Thymus (tissue), 11 donors: ENCODE data around the gene SLC2A9. TPM values are rescaled to one million over a fixed set of nuclear protein-coding genes. Genes with fewer than 3 reads are reported as not detected.
"Not testable (repeated sequence)": the region's sequence is repeated elsewhere in the genome, so short reads cannot be mapped to it uniquely, and the experiment has no call there.

ENCODE experiments used
- DNase-seq, 9 donors: peaks; one replicate each; pipeline ENCODE4 v3.0.0-alpha.2; 2013; ENCODE audit warnings: low spot score in 9 of 9, low read depth in 6 of 9, missing footprints in 1 of 9
- H3K27ac ChIP-seq, 2 donors: one replicate each; pipeline ENCODE4 v1.5.1; 2013; ENCODE audit warnings: control low read depth in 1 of 2, low read depth in 1 of 2, low read length in 1 of 2, mild to moderate bottlenecking in 1 of 2, moderate library complexity in 1 of 2
- H3K27me3 ChIP-seq, 2 donors: one replicate each; pipeline ENCODE4 v1.5.1; 2013; ENCODE audit warnings: low read length in 1 of 2; ENCODE audit not compliant: control insufficient read depth in 2 of 2, insufficient read depth in 1 of 2
- H3K36me3 ChIP-seq, 2 donors: one replicate each; pipeline ENCODE4 v1.5.1; 2013; ENCODE audit warnings: low read length in 1 of 2, mild to moderate bottlenecking in 1 of 2, moderate library complexity in 1 of 2; ENCODE audit not compliant: control insufficient read depth in 2 of 2, insufficient read depth in 2 of 2
- H3K4me1 ChIP-seq, 2 donors: one replicate each; pipeline ENCODE4 v1.5.1; 2013; ENCODE audit warnings: low read length in 2 of 2; ENCODE audit not compliant: control insufficient read depth in 2 of 2, insufficient read depth in 2 of 2
- H3K4me3 ChIP-seq, 2 donors: one replicate each; pipeline ENCODE4 v1.5.1; 2013; ENCODE audit warnings: low read length in 2 of 2, control low read depth in 1 of 2, mild to moderate bottlenecking in 1 of 2
- H3K9me3 ChIP-seq, 2 donors: one replicate each; pipeline ENCODE4 v1.5.1; 2013; ENCODE audit warnings: low read length in 1 of 2, mild to moderate bottlenecking in 1 of 2; ENCODE audit not compliant: control insufficient read depth in 2 of 2, insufficient read depth in 1 of 2
- WGBS: extraction: QIAGEN DNeasy Blood & Tissue Kit; methylation state at CpG from one replicate; pipeline ENCODE4 v1.1.7; 2013; 5-methylcytosine and 5-hydroxymethylcytosine counted together
- polyA plus RNA-seq: library from polyadenylated mRNA; stranded (reverse); fragments of 200-250 nt; gene quantifications from one replicate; pipeline ENCODE4 v1.2.3, GENCODE V29; 2013
- total RNA-seq: library from RNA; stranded (reverse); fragments of 120-200 nt; gene quantifications from one replicate; pipeline ENCODE4 v1.2.4, GENCODE V29; 2013
- donor health status: healthy.

SLC2A9 gene
- total and polyA plus RNA-seq, 2 donors: 3.5 to 8.6 TPM

- DNase-seq, H3K4me1 ChIP-seq, H3K9me3 ChIP-seq, H3K4me3 ChIP-seq, H3K27me3 ChIP-seq, H3K27ac ChIP-seq, H3K36me3 ChIP-seq: not testable (repeated sequence)
- WGBS: 97% methylated on average over 14 of the region's 14 CpGs
Observed at GRCh38 chr4:9981899-9982298, 39.4 kb downstream of the SLC2A9 start.

DNA sequence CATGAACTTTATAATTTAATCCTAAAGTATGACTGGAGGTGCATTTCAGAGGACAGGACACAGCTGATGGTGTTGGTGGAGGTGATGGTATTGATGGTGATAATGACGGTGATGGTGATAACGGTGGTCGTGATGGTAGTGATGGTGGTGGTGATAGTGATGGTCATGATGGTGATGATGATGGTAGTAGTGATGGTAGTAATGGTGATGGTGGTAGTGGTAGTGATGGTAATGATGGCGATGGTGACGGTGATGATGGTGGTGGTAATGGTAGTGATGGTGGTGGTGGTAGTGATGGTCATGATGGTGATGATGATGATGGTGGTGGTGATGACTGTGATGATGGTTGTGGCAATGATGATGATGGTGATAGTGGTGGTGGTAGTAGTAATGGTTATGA, 40.4 kb downstream of the SLC2A9 start:
- WGBS: 98% methylated on average over 5 of the region's 5 CpGs
- no peaks in the 10 kb centered on the region for H3K9me3 ChIP-seq
- H3K27ac ChIP-seq: no peak overlapping the region
- no peaks in the 10 kb centered on the region for H3K4me1 ChIP-seq
- DNase-seq: no peak
- H3K27me3 ChIP-seq: no peaks in the 10 kb centered on the region
- no peak overlapping the region for H3K4me3 ChIP-seq
- no peaks in the 10 kb centered on the region for H3K36me3 ChIP-seq

DNA sequence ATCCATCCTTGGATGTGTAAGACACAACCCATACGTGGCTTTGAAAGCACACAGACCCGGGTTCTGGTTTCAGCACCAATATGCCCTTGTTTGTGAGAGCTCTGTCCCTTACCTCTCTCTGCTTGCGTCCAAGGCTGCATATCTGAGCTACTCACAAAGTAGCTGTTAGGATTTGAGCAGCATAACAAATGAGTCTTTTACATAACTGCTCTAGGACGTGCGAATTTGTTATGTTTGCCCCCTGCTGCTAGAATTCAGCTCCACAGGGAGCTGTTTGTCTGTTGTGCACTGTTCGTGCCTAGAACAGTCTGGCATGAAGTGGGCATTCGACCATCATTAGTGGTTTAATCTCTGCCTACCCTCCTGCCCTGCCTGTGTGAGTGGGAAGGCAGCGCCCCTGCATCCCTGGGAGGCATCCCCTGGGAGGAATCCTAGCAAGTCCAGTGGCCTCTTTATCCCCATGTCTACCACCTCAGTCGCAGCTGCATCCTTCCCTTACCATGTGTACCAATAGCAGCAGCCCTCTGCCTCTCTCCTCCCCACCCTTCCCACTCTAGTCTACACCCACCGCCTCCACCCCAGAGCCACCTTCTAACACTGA, 42.1 kb downstream of the SLC2A9 start:
- WGBS: 79% methylated on average over 10 of the region's 10 CpGs

GRCh38 chr4:9977518-9978031, 43.7 kb downstream of the SLC2A9 start:
- DNase-seq: no peak
- Histone ChIP-seq H3K36me3 (no peaks in the 10 kb centered on the region), H3K27me3 (no peaks in the 10 kb centered on the region), H3K9me3 (no peaks in the 10 kb centered on the region), H3K4me3 (no peak overlapping the region), H3K27ac (no peak overlapping the region), H3K4me1 (no peaks in the 10 kb centered on the region)
- WGBS: 85% methylated on average over 11 of the region's 11 CpGs

More for the DNA sequence above, 42.1 kb downstream of the SLC2A9 start:
- DNase-seq: no peak
- Histone ChIP-seq H3K27me3 (no peaks in the 10 kb centered on the region), H3K36me3 (no peaks in the 10 kb centered on the region), H3K4me1 (no peaks in the 10 kb centered on the region), H3K27ac (no peak overlapping the region), H3K4me3 (no peak overlapping the region), H3K9me3 (no peaks in the 10 kb centered on the region)

DNA sequence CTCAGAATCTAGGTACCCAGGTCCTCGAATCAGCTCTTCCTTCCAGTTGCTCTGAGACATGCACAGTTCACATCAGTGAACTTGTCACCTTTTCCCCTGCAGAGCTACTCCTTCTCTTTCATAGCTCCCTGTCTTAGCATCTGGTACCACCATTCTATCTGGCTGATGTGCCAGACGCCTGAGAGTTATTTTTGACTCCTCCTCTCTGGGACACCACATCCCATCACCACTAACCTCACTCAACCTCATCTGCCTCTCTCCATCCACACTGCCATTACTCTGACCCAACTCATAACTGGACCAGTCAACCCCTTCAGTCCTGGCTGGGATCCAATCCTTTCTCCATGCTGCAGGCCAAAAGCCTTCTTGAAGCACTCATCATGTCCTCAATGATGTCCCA, 44.5 kb downstream of the SLC2A9 start:
- 86% methylated on average over 2 of the region's 2 CpGs for WGBS
- Histone ChIP-seq H3K27ac (no peak overlapping the region), H3K4me3 (no peak overlapping the region), H3K27me3 (no peaks in the 10 kb centered on the region), H3K9me3 (no peaks in the 10 kb centered on the region), H3K36me3 (no peaks in the 10 kb centered on the region), H3K4me1 (no peaks in the 10 kb centered on the region)
- DNase-seq: no peak

- WGBS: 87% methylated on average over 1 of the region's 1 CpG
- Histone ChIP-seq H3K27ac (no peak overlapping the region), H3K9me3 (no peaks in the 10 kb centered on the region), H3K36me3 (no peaks in the 10 kb centered on the region), H3K27me3 (no peaks in the 10 kb centered on the region), H3K4me3 (no peak overlapping the region), H3K4me1 (no peaks in the 10 kb centered on the region)
- no peak for DNase-seq
Observed at GRCh38 chr4:9976293-9976692, 45.0 kb downstream of the SLC2A9 start.

DNA sequence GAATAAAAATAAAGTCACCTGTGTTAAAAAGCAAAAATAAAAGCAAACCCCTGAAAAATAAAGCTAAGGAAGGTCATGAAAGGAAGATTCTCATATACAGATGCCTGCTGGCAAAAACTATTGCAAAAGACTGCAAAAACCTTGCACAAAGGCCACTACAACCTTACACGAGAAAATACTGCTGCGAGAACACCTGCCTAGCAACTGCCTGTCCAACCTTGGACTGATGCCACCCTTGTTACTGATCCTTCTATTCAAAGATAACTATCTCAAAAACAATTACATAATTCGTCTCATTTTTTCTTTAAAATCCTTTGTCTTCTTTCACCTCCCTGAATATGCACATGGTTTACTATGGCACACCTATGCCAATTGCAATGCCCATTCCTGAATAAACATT, 49.6 kb downstream of the SLC2A9 start:
- WGBS: 78% methylated on average over 3 of the region's 3 CpGs
- no peaks in the 10 kb centered on the region for H3K27me3 ChIP-seq
- H3K4me3 ChIP-seq: no peak overlapping the region

DNA sequence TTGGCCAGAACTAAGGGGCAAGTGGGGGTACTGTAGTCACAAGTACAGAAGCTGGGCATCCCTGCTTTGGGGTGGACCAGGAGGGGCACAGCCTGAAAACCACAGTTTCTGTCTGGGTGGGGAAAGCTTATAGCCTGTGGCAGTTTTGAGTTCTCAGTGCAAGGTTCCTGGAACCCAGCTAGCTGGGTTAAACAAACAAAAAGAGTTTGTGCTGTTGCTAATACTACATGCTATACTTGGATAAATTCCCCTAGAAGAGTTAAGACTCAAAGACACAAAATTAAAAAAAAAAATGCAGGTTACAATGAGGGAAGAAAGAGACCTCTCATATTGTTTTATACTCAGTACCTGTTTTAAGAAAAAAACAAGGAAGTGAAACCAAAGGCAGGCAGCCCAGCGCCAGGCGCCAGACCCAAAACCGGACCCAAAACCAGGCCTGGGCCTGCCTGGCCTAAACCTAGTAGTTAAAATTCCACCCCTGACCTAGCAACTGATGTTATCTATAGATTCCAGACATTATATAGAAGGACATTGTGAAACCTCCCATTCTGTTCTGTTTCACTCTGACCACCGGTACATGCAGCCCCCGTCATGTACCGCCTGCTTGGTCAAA, 50.8 kb downstream of the SLC2A9 start:
- Histone ChIP-seq H3K4me3 (no peak overlapping the region), H3K36me3 (no peaks in the 10 kb centered on the region), H3K4me1 (no peaks in the 10 kb centered on the region), H3K9me3 (no peaks in the 10 kb centered on the region), H3K27ac (no peak overlapping the region), H3K27me3 (no peaks in the 10 kb centered on the region)
- no peak for DNase-seq
- 90% methylated on average over 6 of the region's 6 CpGs for WGBS

More for the DNA sequence above, 49.6 kb downstream of the SLC2A9 start:
- H3K9me3 ChIP-seq: no peaks in the 10 kb centered on the region
- H3K4me1 ChIP-seq: no peaks in the 10 kb centered on the region
- H3K27ac ChIP-seq: no peak overlapping the region
- no peak for DNase-seq
- H3K36me3 ChIP-seq: no peaks in the 10 kb centered on the region

DNA sequence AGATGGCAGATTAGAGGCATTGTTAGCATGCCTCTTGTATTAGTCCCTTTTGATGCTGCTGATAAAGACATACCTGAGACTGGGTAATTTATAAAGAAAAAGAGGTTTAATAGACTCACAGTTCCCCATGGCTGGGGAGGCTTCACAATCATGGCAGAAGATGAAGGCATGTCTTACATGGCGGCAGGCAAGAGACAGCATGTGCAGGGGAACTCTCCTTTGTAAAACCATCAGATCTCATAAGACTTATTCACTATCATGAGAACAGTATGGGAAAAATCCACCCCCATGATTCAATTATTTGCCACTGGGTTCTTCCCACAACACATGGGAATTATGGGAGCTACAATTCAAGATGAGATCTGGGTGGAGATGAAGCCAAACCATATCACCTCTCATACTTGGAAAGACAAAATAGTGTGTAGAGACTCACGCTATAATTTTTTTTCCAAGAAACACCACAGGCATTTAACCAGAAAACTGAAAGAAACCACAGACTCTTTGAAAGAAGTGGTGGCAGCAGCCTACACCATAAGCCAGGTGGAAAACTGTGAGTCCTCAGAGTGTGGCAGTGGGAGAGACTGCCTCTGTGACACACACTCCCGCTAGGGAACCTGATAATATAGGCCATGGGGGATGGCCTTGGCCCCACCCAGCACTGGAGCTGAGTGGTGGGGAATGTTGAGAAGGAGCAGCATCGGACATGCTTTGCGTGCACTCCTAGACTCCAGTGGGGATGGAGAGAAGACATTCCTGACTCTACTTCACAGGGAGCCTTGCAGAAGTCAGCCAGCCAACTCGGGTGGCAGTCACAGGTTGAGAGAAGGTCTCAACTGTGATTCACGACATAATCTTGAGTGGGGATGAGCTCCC, 51.5 kb downstream of the SLC2A9 start:
- no peak overlapping the region for H3K27ac ChIP-seq
- no peaks in the 10 kb centered on the region for H3K9me3 ChIP-seq
- no peaks in the 10 kb centered on the region for H3K36me3 ChIP-seq
- 68% methylated on average over 7 of the region's 7 CpGs for WGBS
- no peak for DNase-seq
- no peaks in the 10 kb centered on the region for H3K27me3 ChIP-seq
- no peak overlapping the region for H3K4me3 ChIP-seq
- no peaks in the 10 kb centered on the region for H3K4me1 ChIP-seq
